ENCODE measurements around the gene MANSC4. TPM values are rescaled to one million over a fixed set of nuclear protein-coding genes. Genes with fewer than 3 reads are reported as not detected.

Gene MANSC4
- total RNA-seq, 1 donor from 2014 or later = not detected

DNA sequence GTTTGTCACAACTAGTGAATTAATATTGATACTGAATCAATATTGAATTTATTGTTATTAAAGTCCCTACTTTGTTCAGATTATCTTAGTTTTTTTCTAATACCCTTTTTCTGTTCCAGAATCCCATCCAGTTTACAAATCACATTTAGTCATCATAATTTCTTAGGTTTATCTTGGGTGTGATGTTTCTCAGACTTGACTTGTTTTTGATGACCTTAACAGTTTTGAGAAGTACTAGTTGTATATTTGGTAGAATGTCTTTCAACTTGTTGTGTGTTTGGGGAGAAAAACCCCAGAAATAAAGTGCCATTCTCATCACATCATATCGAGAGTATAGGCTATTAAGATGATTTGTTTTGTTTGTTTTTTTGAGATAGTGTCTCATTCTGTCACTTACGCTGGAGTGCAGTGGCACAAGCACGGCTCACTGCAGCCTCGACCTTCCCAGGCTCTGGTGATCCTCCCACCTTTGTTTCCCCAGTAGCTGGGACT lies 49.9 kb downstream of the MANSC4 start:
- no peak overlapping the region for H3K4me3 ChIP-seq
- peaks cover 0 to 21% of the 10 kb centered on the region in 2 donors for H3K36me3 ChIP-seq
- no peaks in the 10 kb centered on the region for H3K9me3 ChIP-seq
- intact Hi-C loops (cut with DNase I) = loop anchor here (5.0 to 10.0 kb wide), 2 partner anchors 95 to 207 kb away; no protein-coding TSS in a partner anchor
- TF ChIP-seq, protein P1, sequence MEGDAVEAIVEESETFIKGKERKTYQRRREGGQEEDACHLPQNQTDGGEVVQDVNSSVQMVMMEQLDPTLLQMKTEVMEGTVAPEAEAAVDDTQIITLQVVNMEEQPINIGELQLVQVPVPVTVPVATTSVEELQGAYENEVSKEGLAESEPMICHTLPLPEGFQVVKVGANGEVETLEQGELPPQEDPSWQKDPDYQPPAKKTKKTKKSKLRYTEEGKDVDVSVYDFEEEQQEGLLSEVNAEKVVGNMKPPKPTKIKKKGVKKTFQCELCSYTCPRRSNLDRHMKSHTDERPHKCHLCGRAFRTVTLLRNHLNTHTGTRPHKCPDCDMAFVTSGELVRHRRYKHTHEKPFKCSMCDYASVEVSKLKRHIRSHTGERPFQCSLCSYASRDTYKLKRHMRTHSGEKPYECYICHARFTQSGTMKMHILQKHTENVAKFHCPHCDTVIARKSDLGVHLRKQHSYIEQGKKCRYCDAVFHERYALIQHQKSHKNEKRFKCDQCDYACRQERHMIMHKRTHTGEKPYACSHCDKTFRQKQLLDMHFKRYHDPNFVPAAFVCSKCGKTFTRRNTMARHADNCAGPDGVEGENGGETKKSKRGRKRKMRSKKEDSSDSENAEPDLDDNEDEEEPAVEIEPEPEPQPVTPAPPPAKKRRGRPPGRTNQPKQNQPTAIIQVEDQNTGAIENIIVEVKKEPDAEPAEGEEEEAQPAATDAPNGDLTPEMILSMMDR (IDR thresholded peaks at IDR 0.05) = no peak
- TF ChIP-seq POLR2AphosphoS5 (IDR thresholded peaks at IDR 0.05; ENCODE audit: insufficient read depth in 1 of 2, low read depth in 1 of 2) = no peak
- no peak for TF ChIP-seq POLR2A (IDR thresholded peaks at IDR 0.05)
- no peak for DNase-seq (ENCODE audit: extremely low spot score in 2 of 2)
- H3K4me1 ChIP-seq = no peaks in the 10 kb centered on the region
- H3K27me3 ChIP-seq = no peaks in the 10 kb centered on the region
- no peak overlapping the region for H3K27ac ChIP-seq

DNA sequence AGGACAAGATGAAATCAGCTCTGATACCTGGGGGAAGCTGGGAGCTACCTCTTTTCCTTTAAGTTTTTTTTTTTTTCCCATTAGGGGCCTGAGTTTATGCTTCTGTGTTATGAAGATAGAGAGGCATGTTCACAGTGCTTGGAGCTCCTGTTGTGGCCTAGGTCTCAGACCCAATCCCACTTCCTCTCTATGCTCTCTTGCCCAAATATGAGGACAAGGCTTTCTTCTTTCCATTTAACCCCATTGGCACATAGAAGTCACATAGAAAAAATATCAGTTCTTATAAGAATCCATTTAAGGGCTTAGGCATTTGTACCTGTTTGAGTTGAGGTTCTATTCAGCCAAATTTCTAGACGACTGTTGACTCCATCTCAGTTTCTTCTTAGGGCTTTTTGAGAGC lies 56.8 kb downstream of the MANSC4 start:
- Histone ChIP-seq H3K4me3 (no peak overlapping the region), H3K4me1 (no peaks in the 10 kb centered on the region), H3K27ac (no peak overlapping the region), H3K9me3 (no peaks in the 10 kb centered on the region), H3K36me3 (peaks cover 0 to 26% of the 10 kb centered on the region in 2 donors), H3K27me3 (no peaks in the 10 kb centered on the region)
- TF ChIP-seq POLR2A (IDR thresholded peaks at IDR 0.05) (no peak), POLR2AphosphoS5 (IDR thresholded peaks at IDR 0.05; ENCODE audit: insufficient read depth in 1 of 2, low read depth in 1 of 2) (no peak)
- TF ChIP-seq, protein P1 (IDR thresholded peaks at IDR 0.05) = no peak
- intact Hi-C loops (cut with DNase I) = no loop called here
- no peak for DNase-seq (ENCODE audit: extremely low spot score in 2 of 2)

Small RNA genes within 50 kb of the gene (small RNA-seq; reads per million reads assigned to genes)
- gene RF00019 = not detected
- not detected for gene RF02271

Other genes starting within 250 kb of the MANSC4 start
- gene REP15, start 83.8 kb downstream of the MANSC4 start, total RNA-seq = not detected
- gene MRPS35, start 69.4 kb downstream of the MANSC4 start, total RNA-seq = 25.3 TPM
- 30.0 TPM for gene KLHL42, start within 50 bp of the MANSC4 start, total RNA-seq
- 7.9 TPM for gene PTHLH, start 192.5 kb upstream of the MANSC4 start, total RNA-seq